ENCODE results near the gene F2RL2. TPM values are rescaled to one million over a fixed set of nuclear protein-coding genes. Genes with fewer than 3 reads are reported as not detected.
A peak's percentile ranks its signal among the peaks of the same experiment; 100 is the strongest.

Gene F2RL2
- total and polyA plus RNA-seq, 10 of the 15 experiments (the other 5 are each of a cell fraction or from before 2014, with no cell fraction given): 0.03 to 0.24 (median 0.08) TPM; not detected in 5

DNA sequence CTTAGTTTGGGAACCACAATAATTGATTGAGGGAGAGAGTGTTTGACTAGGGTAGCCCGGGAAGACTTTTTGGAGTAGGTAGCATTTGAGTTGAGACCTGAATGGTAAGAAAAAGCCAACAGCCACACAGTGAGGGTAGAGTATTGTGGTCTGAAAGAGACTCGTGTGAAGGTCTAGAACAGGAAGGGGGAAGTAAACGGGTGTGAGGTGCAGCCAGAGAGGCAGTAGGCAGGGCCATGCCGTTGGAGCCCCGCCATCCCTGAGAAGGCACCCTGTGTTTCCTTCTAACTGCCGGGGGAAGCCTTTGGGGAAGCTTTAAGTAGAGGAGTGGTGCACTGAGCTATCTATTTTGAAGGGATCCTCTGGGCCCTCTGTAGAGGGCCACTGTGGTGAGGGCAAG lies 3.5 kb upstream of the F2RL2 start:
- CTCF ChIA-PET: interaction anchor here (1.0 to 1.5 kb wide), 3 partner anchors 8 to 14 kb away, joined by 3 to 7 read pairs (median 3); no protein-coding TSS in a partner anchor
- Histone ChIP-seq H3K4me1 (ENCODE audit: control insufficient read depth, insufficient read depth, low read length) (0 out of 2 replicates have a peak, but pooled peaks cover 5% of the 10 kb centered on the region), H3K27me3 (replicated peaks in 1 of 2; ENCODE audit: control insufficient read depth in 2 of 2, insufficient read depth in 2 of 2, low read length in 1 of 2) (no peaks in the 10 kb centered on the region), H2AFZ (ENCODE audit: control insufficient read depth, low read depth, low read length) (peak overlapping the region; percentile 19; the same call in 1 of the 2 replicates), H4K20me1 (ENCODE audit: control insufficient read depth, insufficient read depth) (no peaks in the 10 kb centered on the region), H3K4me2 (ENCODE audit: control insufficient read depth, insufficient read depth) (no peak overlapping the region), H3K27ac (ENCODE audit: control insufficient read depth, insufficient read depth) (no peak overlapping the region), H3K4me3 (no peak overlapping the region), H3K9ac (ENCODE audit: control insufficient read depth, insufficient read depth, low read length) (no peak overlapping the region), H3K79me2 (ENCODE audit: control insufficient read depth, insufficient read depth, low read length) (no peaks in the 10 kb centered on the region), H3K9me3 (replicated peaks; ENCODE audit: control insufficient read depth, insufficient read depth, low read length) (no peaks in the 10 kb centered on the region), H3K36me3 (ENCODE audit: control insufficient read depth in 2 of 2, insufficient read depth in 2 of 2, low read length in 1 of 2) (no peaks in the 10 kb centered on the region)
- no TSS peak for BruUV-seq (replicated peaks)
- SMC1A ChIA-PET (ENCODE audit: uncharacterized antibody, unreplicated experiment): interaction anchor here (0.6 to 1.5 kb wide), 2 partner anchors 130 to 148 kb away, joined by 3 to 5 read pairs; no protein-coding TSS in a partner anchor
- no peak for FAIRE-seq
- TF ChIP-seq RUNX3 (IDR thresholded peaks at IDR 0.05; ENCODE audit: low read length) (0 out of 2 replicates have a peak, but pooled peaks have one; percentile 11), RFX5 (IDR thresholded peaks at IDR 0.05; ENCODE audit: low read depth, low read length) (no peak)
- no peak for DNase-seq (ENCODE audit: low read depth, low spot score)
- intact Hi-C loops (cut with micrococcal nuclease; ENCODE audit: unreplicated experiment) (no loop called here), in situ Hi-C loops (cut with MboI) (no loop called here)
- 25% methylated on average over 6 of the region's 6 CpGs for WGBS (ENCODE audit: insufficient coverage, insufficient replicate concordance, low lambda C conversion rate, missing lambda C conversion rate)
- RAD21 ChIA-PET (ENCODE audit: unreplicated experiment): interaction anchor here (1.1 kb wide), 1 partner anchor 20 kb away, joined by 3 read pairs; no protein-coding TSS in a partner anchor
- POLR2A ChIA-PET: interaction anchor here (1.5 kb wide), 1 partner anchor 11 kb away, joined by 6 read pairs; no protein-coding TSS in a partner anchor
- ATAC-seq: no peak; the same call in 2 of the 3 replicates

DNA sequence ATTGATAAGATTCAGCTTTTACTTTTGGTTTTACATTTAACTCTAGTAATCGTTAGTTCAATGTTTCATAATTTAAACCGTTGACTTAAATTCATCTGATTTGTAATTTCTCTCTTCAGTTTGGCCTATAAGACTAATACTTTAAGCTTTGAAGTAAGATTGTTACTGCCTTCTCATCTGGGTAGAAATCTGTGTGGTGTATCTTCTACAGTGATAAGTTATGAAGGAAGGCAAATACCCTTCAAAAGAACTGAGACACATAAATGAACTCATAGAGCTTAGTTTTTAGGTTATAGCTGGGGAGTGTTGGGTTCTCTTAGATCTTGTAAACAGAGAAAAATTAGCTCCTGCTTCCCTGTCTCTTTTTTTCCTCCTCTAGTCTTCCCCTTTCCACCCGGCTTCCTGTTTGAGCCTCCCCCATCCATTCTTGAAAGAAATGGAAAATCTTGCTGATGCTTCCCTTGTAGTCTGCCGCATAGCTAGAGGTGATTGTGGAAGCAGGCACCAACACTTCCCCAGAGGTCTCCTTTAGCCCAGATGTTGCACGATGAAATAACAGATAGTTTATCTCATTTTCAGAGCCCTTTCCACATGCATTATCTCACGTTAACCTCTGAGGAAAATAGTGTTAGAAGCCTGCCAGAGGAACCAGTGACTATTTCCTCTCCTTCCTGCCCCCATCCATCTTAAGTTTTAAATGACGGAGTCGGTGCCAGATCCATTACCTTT lies 2.0 kb upstream of the F2RL2 start:
- no peak for ATAC-seq

More for the DNA sequence above, 2.0 kb upstream of the F2RL2 start:
- no peak for FAIRE-seq
- in situ Hi-C loops (cut with MboI): no loop called here
- intact Hi-C loops (cut with micrococcal nuclease; ENCODE audit: unreplicated experiment): no loop called here
- H3K4me2 ChIP-seq (ENCODE audit: control insufficient read depth, insufficient read depth): no peak overlapping the region
- no peaks in the 10 kb centered on the region for H3K79me2 ChIP-seq (ENCODE audit: control insufficient read depth, insufficient read depth, low read length)
- H3K4me3 ChIP-seq: no peak overlapping the region
- H3K9ac ChIP-seq (ENCODE audit: control insufficient read depth, insufficient read depth, low read length): no peak overlapping the region
- H3K27me3 ChIP-seq (replicated peaks in 1 of 2; ENCODE audit: control insufficient read depth in 2 of 2, insufficient read depth in 2 of 2, low read length in 1 of 2): no peaks in the 10 kb centered on the region
- ChIA-PET SMC1A (ENCODE audit: uncharacterized antibody, unreplicated experiment) (interaction anchor here (0.8 to 2.4 kb wide), 6 partner anchors 10 to 17 kb away, joined by 3 to 7 read pairs (median 4); no protein-coding TSS in a partner anchor), RAD21 (ENCODE audit: unreplicated experiment) (interaction anchor here (1.0 kb wide), 1 partner anchor 25 kb away, joined by 3 read pairs; no protein-coding TSS in a partner anchor), CTCF (interaction anchor here (1.2 to 2.5 kb wide), 3 partner anchors 15 to 149 kb away, joined by 8 to 9 read pairs (median 8); no protein-coding TSS in a partner anchor), POLR2A (interaction anchor here (0.6 kb wide), 1 partner anchor 80 kb away, joined by 3 read pairs; no protein-coding TSS in a partner anchor)
- H3K4me1 ChIP-seq (ENCODE audit: control insufficient read depth, insufficient read depth, low read length): 0 out of 2 replicates have a peak, but pooled peaks cover 5% of the 10 kb centered on the region
- DNase-seq (ENCODE audit: low read depth, low spot score): no peak
- no peaks in the 10 kb centered on the region for H3K36me3 ChIP-seq (ENCODE audit: control insufficient read depth in 2 of 2, insufficient read depth in 2 of 2, low read length in 1 of 2)
- TF ChIP-seq ZSCAN29 (IDR thresholded peaks at IDR 0.05) (no peak), SUPT20H (IDR thresholded peaks at IDR 0.05; ENCODE audit: borderline replicate concordance, control insufficient read depth, low read depth, low read length) (no peak), SREBF2 (IDR thresholded peaks at IDR 0.05; ENCODE audit: low read length) (no peak), KLF5 (IDR thresholded peaks at IDR 0.05; ENCODE audit: partially characterized antibody) (no peak), POLR2AphosphoS2 (IDR thresholded peaks at IDR 0.05; ENCODE audit: low read depth, low read length) (no peak), SMAD5 (IDR thresholded peaks at IDR 0.05; ENCODE audit: low read depth) (no peak), SREBF1 (IDR thresholded peaks at IDR 0.05; ENCODE audit: low read length) (no peak), GABPA (IDR thresholded peaks at IDR 0.05; ENCODE audit: low read depth) (no peak), NFIC (IDR thresholded peaks at IDR 0.05; ENCODE audit: low read depth, low read length) (no peak)
- TF ChIP-seq, protein P1, sequence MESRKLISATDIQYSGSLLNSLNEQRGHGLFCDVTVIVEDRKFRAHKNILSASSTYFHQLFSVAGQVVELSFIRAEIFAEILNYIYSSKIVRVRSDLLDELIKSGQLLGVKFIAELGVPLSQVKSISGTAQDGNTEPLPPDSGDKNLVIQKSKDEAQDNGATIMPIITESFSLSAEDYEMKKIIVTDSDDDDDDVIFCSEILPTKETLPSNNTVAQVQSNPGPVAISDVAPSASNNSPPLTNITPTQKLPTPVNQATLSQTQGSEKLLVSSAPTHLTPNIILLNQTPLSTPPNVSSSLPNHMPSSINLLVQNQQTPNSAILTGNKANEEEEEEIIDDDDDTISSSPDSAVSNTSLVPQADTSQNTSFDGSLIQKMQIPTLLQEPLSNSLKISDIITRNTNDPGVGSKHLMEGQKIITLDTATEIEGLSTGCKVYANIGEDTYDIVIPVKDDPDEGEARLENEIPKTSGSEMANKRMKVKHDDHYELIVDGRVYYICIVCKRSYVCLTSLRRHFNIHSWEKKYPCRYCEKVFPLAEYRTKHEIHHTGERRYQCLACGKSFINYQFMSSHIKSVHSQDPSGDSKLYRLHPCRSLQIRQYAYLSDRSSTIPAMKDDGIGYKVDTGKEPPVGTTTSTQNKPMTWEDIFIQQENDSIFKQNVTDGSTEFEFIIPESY (IDR thresholded peaks at IDR 0.05): no peak
- 62% methylated on average over 8 of the region's 8 CpGs for WGBS (ENCODE audit: insufficient coverage, insufficient replicate concordance, low lambda C conversion rate, missing lambda C conversion rate)
- H4K20me1 ChIP-seq (ENCODE audit: control insufficient read depth, insufficient read depth): no peaks in the 10 kb centered on the region
- H3K27ac ChIP-seq (ENCODE audit: control insufficient read depth, insufficient read depth): no peak overlapping the region
- no peak overlapping the region for H2AFZ ChIP-seq (ENCODE audit: control insufficient read depth, low read depth, low read length)
- BruUV-seq (replicated peaks): no TSS peak
- H3K9me3 ChIP-seq (replicated peaks; ENCODE audit: control insufficient read depth, insufficient read depth, low read length): no peaks in the 10 kb centered on the region
